ENCODE measurements around the gene ZNF277.

ZNF277 gene

GRCh38 chr7:112252141-112252540 lies 45.6 kb downstream of the ZNF277 start:
- no peak for DNase-seq (ENCODE audit: low read depth)
- H3K4me3 ChIP-seq (ENCODE audit: low read length) = no peak overlapping the region
- TF ChIP-seq, protein P1, sequence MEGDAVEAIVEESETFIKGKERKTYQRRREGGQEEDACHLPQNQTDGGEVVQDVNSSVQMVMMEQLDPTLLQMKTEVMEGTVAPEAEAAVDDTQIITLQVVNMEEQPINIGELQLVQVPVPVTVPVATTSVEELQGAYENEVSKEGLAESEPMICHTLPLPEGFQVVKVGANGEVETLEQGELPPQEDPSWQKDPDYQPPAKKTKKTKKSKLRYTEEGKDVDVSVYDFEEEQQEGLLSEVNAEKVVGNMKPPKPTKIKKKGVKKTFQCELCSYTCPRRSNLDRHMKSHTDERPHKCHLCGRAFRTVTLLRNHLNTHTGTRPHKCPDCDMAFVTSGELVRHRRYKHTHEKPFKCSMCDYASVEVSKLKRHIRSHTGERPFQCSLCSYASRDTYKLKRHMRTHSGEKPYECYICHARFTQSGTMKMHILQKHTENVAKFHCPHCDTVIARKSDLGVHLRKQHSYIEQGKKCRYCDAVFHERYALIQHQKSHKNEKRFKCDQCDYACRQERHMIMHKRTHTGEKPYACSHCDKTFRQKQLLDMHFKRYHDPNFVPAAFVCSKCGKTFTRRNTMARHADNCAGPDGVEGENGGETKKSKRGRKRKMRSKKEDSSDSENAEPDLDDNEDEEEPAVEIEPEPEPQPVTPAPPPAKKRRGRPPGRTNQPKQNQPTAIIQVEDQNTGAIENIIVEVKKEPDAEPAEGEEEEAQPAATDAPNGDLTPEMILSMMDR (conservative IDR thresholded peaks at IDR 0.05; ENCODE audit: low read length) = no peak

- H3K4me3 ChIP-seq (ENCODE audit: low read length) = no peak overlapping the region
- TF ChIP-seq, protein P1 (conservative IDR thresholded peaks at IDR 0.05; ENCODE audit: low read length) = no peak
- no peak for DNase-seq (ENCODE audit: low read depth)
Observed at GRCh38 chr7:112252691-112253090, 46.2 kb downstream of the ZNF277 start.

DNA sequence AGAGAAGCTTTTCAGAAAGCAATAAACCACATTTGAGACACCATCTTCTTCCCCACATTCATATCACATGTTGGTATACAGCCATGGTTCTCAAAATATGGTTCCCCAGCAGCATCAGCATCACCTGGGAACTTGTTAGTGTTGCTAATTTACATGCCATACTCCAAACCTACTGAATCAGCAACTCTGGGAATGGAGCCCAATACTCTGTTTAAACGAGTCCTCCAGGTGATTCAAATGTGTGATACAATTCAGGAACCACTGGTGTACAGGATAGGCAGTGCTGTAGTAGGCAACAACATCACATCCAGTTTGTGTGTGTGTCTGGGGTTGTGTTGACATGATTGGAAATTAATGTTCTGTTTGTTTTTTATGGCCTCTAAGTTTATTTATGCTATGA lies 47.7 kb downstream of the ZNF277 start:
- no peak for DNase-seq (ENCODE audit: low read depth)
- no peak overlapping the region for H3K4me3 ChIP-seq (ENCODE audit: low read length)
- TF ChIP-seq, protein P1 (conservative IDR thresholded peaks at IDR 0.05; ENCODE audit: low read length) = no peak

- H3K4me3 ChIP-seq (ENCODE audit: low read length) = no peak overlapping the region
- TF ChIP-seq, protein P1 (conservative IDR thresholded peaks at IDR 0.05; ENCODE audit: low read length) = no peak
- DNase-seq (ENCODE audit: low read depth) = no peak
Observed at GRCh38 chr7:112254709-112255387, 48.4 kb downstream of the ZNF277 start.

DNA sequence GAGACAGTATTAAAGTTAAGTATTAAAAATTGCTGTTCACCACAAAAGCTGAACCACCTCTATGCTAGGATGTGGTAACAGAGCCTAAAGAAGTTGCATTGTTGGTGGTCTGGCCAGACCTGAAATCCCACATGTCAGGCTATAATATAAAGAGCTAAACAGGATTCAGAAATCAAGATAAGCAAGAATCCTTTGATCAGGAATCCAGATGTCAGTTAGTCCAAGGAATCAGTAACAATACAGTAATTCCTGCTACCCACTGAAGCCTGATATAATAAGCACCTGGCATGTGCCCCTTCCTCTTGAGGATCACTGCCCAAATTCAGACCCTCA lies 48.9 kb downstream of the ZNF277 start:
- no peak for DNase-seq (ENCODE audit: low read depth)
- H3K4me3 ChIP-seq (ENCODE audit: low read length) = no peak overlapping the region
- TF ChIP-seq, protein P1 (conservative IDR thresholded peaks at IDR 0.05; ENCODE audit: low read length) = no peak

DNA sequence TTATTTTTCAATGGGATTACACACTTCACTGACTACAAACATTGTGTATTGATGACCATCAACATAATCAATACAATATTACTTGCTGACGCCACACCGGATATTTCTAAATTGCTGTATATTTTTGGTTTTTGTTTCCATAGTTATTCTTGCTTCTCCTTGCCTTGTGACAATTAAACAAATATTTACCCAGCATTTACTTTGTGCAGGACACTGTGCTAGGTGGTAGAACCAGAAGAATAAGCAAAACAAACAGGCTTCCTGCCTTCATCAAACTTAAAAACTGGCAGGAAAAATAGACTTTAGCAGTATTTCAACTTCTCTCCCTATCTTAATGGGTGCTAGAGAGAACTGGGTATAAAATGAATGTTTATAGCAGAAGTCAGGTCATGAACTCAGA lies 50.6 kb downstream of the ZNF277 start:
- DNase-seq (ENCODE audit: low read depth) = no peak
- H3K4me3 ChIP-seq (ENCODE audit: low read length) = no peak overlapping the region
- TF ChIP-seq, protein P1 (conservative IDR thresholded peaks at IDR 0.05; ENCODE audit: low read length) = no peak

DNA sequence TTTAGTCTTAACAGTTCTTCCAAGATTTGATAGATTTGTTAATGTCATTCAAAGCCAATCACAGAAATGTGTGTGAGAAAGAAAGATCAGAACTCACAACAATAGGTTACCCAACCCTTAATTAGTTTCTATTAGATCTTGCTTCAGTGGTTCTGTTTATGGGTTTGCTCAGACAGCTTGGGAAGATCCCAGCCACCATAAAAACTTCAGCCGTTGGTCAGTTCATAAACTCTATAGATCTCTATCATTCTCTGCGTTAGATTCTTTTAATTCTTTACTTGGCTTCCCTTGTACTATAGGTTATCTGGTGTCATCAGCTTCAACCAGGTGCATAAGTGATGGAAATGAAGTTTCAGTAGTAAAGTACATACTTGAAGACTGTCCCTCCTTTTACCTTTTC lies 54.4 kb downstream of the ZNF277 start:
- no peak for DNase-seq (ENCODE audit: low read depth)
- H3K4me3 ChIP-seq (ENCODE audit: low read length) = no peak overlapping the region
- TF ChIP-seq, protein P1 (conservative IDR thresholded peaks at IDR 0.05; ENCODE audit: low read length) = no peak

Measured in AG10803 (cell line).